ENCODE data around the gene CDH15. TPM values are rescaled to one million over a fixed set of nuclear protein-coding genes. Genes with fewer than 3 reads are reported as not detected.

Gene CDH15
- total RNA-seq, 1 donor from 2014 or later: not detected

DNA sequence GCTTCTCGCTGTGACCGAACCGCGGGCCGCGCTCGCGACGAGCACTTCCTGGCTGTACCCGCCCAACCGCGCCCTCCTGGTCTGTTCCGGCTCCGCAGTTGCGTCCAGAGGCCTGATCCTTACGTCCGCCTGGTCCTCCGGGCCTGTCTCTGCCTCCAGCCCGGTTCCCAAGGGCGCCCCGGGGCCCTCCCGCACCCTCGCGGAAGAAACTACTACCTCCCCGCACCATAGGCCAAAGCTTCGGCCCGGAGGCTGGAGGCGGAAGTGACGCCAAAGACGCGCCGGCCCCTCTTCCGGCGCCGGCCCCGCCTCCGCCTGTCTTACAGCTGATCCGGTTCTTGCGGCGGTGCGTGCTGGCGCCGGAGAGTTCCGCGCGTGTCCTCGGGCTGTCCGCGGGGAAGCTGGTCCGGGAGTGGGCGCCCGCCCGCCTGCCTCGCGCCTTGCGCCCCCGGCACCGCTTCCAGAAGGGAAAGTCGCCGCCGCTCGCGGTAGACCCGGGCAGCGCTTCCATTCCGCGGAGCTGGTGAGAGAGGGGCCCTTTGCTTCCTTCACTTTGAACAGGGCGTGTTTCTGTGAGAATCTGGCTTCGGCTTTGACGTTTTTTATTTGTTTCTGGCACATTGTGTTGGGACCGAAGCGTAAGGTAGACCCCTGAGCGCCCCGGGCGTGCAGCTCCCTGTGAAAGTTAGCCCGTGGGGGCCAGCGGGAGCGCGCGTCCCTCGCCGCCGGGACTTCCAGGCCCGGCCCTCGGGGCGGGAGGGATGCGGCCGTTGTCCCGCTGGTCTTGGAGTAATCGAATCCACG is 46.0 kb downstream of the CDH15 start, which contains the start of gene ZNF778:
Gene ZNF778 (plus strand): TSS at position 316 of the 804 bp plus-strand sequence. CDS start 3,425 bp downstream, outside the sequence.
- no peaks in the 10 kb centered on the region for H3K9me3 Mint-ChIP-seq
- no peaks in the 10 kb centered on the region for H3K27me3 Mint-ChIP-seq (ENCODE audit: low read depth)
- H3K27ac Mint-ChIP-seq (ENCODE audit: unreplicated experiment): peak within 1 kb of the TSS; percentile 63
- peak within 1 kb of the TSS; percentile 80 for H3K4me3 Mint-ChIP-seq
- peaks cover 14% of the 10 kb centered on the region for H3K4me1 Mint-ChIP-seq
- DNase-seq (ENCODE audit: low read depth, low spot score): peak; percentile 57
- H3K36me3 Mint-ChIP-seq (ENCODE audit: low read depth): peaks cover 2% of the 10 kb centered on the region
- no peak for TF ChIP-seq CTCF (conservative IDR thresholded peaks at IDR 0.05)

DNA sequence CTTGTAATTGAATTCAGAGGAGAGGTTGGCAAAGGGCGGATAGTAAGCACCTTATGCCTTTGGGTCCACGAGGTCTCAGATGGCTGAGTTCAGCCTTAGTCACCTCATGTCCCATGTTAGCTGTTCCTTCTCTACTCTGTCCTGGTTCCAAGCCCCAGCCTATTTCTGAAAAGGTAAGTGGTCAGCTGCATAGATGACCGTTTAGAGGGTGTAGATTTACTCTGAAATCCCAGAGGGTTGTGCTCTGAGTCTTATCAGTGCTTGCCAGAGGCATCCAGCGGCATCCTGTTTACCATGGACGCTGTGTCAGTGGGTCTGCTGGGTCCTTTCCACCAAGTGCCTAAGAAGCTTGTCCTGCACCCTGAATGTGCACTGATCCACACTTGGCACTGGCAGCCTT is 47.8 kb downstream of the CDH15 start:
- Mint-ChIP-seq H3K4me3 (peak overlapping the region; percentile 78), H3K4me1 (peaks cover 14% of the 10 kb centered on the region), H3K27me3 (ENCODE audit: low read depth) (no peaks in the 10 kb centered on the region), H3K36me3 (ENCODE audit: low read depth) (peaks cover 4% of the 10 kb centered on the region), H3K9me3 (no peaks in the 10 kb centered on the region), H3K27ac (ENCODE audit: unreplicated experiment) (no peak overlapping the region)
- TF ChIP-seq CTCF (conservative IDR thresholded peaks at IDR 0.05): no peak
- DNase-seq (ENCODE audit: low read depth, low spot score): no peak

GRCh38 chr16:89221604-89222003 is 50.1 kb downstream of the CDH15 start:
- H3K27me3 Mint-ChIP-seq (ENCODE audit: low read depth): no peaks in the 10 kb centered on the region
- DNase-seq (ENCODE audit: low read depth, low spot score): no peak
- peak overlapping the region; percentile 17 for H3K4me3 Mint-ChIP-seq
- H3K27ac Mint-ChIP-seq (ENCODE audit: unreplicated experiment): no peak overlapping the region
- TF ChIP-seq CTCF (conservative IDR thresholded peaks at IDR 0.05): no peak
- H3K9me3 Mint-ChIP-seq: no peaks in the 10 kb centered on the region
- H3K36me3 Mint-ChIP-seq (ENCODE audit: low read depth): peaks cover 18% of the 10 kb centered on the region
- peaks cover 9% of the 10 kb centered on the region for H3K4me1 Mint-ChIP-seq

- TF ChIP-seq CTCF (conservative IDR thresholded peaks at IDR 0.05): no peak
These were observed 51.4 kb downstream of the CDH15 start for GRCh38 chr16:89222931-89223330.

DNA sequence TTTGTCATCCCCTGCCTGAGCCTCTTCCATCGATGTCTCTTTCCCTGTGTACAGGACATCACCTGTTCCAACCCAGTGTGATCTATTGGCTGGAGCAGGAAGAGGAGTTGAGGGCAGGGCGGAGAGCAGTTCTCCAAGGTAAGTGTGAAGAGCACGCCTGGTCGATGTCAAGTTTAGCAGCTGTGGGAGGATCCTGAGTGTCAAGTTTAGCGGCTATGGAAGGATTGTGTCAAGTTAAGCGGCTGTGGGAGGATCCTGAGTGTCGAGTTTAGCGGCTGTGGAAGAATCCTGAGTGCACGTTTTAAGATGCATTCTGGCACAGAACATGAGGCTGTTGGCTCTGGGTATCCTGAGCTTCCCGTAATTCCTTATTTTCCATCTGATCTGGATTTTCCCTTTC is 53.1 kb downstream of the CDH15 start:
- Mint-ChIP-seq H3K4me3 (no peak overlapping the region), H3K27me3 (ENCODE audit: low read depth) (no peaks in the 10 kb centered on the region), H3K4me1 (no peaks in the 10 kb centered on the region), H3K36me3 (ENCODE audit: low read depth) (peaks cover 44% of the 10 kb centered on the region), H3K27ac (ENCODE audit: unreplicated experiment) (no peak overlapping the region), H3K9me3 (peaks cover 4% of the 10 kb centered on the region)
- no peak for DNase-seq (ENCODE audit: low read depth, low spot score)
- no peak for TF ChIP-seq CTCF (conservative IDR thresholded peaks at IDR 0.05)

More at GRCh38 chr16:89222931-89223330, 51.4 kb downstream of the CDH15 start:
- Mint-ChIP-seq H3K27ac (ENCODE audit: unreplicated experiment) (no peak overlapping the region), H3K4me3 (no peak overlapping the region), H3K27me3 (ENCODE audit: low read depth) (no peaks in the 10 kb centered on the region), H3K4me1 (peaks cover 7% of the 10 kb centered on the region), H3K36me3 (ENCODE audit: low read depth) (peaks cover 30% of the 10 kb centered on the region), H3K9me3 (no peaks in the 10 kb centered on the region)
- DNase-seq (ENCODE audit: low read depth, low spot score): no peak
